Measurements from ENCODE around the gene RRAS. TPM values are rescaled to one million over a fixed set of nuclear protein-coding genes. Genes with fewer than 3 reads are reported as not detected.
"Not testable (repeated sequence)": the region's sequence is repeated elsewhere in the genome, so short reads cannot be mapped to it uniquely, and the experiment has no call there.

RRAS gene
- total RNA-seq, 1 experiment from 2014 or later = 72.7 TPM

DNA sequence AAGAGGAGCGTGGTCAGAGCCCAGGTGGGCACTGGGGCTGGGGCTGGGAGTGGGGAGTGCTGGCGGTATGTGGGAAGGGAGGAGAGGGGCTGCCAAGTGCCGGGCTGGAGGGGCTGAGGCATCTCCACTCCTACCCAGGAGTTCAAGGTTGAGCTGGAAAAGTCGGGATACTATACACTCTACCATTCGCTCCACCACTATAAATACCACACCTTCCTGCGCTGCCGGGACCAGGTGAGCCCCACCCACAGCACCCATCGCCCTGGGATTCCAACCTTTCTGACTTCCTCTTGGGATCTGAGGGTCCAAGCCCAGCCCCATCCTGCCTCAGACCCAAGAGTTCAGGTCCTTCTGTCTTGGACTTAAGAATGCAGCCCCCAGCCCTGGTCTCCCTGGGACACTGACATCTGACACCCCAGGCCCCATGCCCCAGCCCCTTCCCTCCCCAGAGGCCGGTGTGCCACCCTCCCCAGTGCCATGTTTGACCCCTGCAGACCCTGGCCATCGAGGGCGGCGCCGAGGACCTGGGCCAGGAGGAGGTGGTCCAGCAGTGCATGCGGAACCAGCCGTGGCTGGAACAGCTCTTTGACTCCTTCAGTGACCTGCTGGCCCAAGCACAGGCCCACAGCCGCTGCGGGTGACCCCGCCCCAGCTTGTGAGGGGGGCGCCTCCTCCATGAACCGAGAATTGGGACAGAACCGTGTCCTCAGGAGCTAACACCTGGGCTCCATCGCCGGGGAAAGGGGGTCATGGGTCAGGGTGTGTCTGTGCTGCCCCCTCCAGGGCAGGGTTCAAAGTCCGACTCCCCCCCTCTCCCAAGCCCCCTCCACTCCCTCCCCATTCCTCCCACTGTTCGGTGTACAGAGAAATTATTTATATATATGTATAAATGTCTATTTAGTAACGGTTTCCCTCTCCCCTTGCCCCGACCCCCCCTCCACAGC is 14.7 kb downstream of the RRAS start:
- Histone ChIP-seq H3K4me3 (no peak overlapping the region), H3K36me3 (peaks cover 39% of the 10 kb centered on the region), H3K27me3 (no peaks in the 10 kb centered on the region), H3K9me3 (no peaks in the 10 kb centered on the region)
- DNase-seq = no peak

- H3K9me3 ChIP-seq, H3K27me3 ChIP-seq, H3K4me3 ChIP-seq, DNase-seq: not testable (repeated sequence)
- peaks cover 72% of the 10 kb centered on the region for H3K36me3 ChIP-seq
Measured at GRCh38 chr19:49617860-49618259, 22.1 kb downstream of the RRAS start.

- no peak for DNase-seq
- H3K36me3 ChIP-seq = peaks cover 75% of the 10 kb centered on the region
- H3K27me3 ChIP-seq = no peaks in the 10 kb centered on the region
- no peak overlapping the region for H3K4me3 ChIP-seq
- H3K9me3 ChIP-seq = no peaks in the 10 kb centered on the region
Measured at GRCh38 chr19:49616945-49617344, 23.0 kb downstream of the RRAS start.

- Histone ChIP-seq H3K36me3 (peaks cover 72% of the 10 kb centered on the region), H3K9me3 (no peaks in the 10 kb centered on the region), H3K27me3 (no peaks in the 10 kb centered on the region), H3K4me3 (no peak overlapping the region)
- no peak for DNase-seq
Measured at GRCh38 chr19:49616532-49616931, 23.4 kb downstream of the RRAS start.

DNA sequence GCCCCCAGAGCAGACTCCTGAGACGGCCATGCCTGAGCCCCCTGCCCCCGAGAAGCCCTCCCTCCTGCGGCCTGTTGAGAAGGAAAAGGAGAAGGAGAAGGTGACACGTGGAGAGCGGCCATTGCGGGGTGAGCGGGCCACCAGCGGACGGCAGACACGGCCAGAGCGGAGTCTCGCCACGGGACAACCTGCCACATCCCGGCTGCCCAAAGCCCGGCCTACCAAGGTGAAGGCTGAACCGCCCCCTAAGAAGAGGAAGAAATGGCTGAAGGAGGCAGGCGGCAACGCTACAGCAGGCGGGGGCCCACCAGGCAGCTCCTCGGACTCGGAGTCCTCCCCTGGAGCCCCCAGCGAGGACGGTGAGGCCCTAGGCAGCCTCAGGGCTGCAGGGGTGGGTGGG is 24.1 kb downstream of the RRAS start:
- H3K36me3 ChIP-seq = peaks cover 75% of the 10 kb centered on the region
- no peaks in the 10 kb centered on the region for H3K9me3 ChIP-seq
- no peaks in the 10 kb centered on the region for H3K27me3 ChIP-seq
- DNase-seq = no peak
- H3K4me3 ChIP-seq = no peak overlapping the region

- Histone ChIP-seq H3K27me3 (no peaks in the 10 kb centered on the region), H3K4me3 (no peak overlapping the region), H3K36me3 (peaks cover 78% of the 10 kb centered on the region), H3K9me3 (no peaks in the 10 kb centered on the region)
- peak; percentile 49 for DNase-seq
Measured at GRCh38 chr19:49614096-49614833, 25.7 kb downstream of the RRAS start.

DNA sequence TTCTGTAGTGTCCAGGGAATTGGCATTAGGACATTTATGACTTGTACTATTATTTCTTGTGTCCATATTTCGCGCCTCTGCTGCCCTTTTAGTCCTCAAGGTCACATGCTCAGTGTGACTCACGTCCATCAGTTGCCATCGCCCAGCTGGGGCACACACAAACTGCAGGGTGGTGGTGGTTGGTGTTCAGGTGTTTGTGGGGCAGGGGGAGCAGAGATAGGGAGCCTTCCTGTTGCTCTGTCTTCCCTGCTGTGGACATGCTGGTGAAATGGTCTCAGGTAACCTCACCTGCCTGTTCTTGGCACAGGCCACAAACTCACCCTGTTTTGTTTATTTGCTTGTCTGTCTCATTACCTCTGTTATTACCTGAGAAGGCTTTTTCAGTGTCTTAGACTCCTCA is 26.6 kb downstream of the RRAS start:
- H3K9me3 ChIP-seq = no peaks in the 10 kb centered on the region
- peak; percentile 34 for DNase-seq
- H3K27me3 ChIP-seq = no peaks in the 10 kb centered on the region
- H3K4me3 ChIP-seq = no peak overlapping the region
- H3K36me3 ChIP-seq = peaks cover 82% of the 10 kb centered on the region

DNA sequence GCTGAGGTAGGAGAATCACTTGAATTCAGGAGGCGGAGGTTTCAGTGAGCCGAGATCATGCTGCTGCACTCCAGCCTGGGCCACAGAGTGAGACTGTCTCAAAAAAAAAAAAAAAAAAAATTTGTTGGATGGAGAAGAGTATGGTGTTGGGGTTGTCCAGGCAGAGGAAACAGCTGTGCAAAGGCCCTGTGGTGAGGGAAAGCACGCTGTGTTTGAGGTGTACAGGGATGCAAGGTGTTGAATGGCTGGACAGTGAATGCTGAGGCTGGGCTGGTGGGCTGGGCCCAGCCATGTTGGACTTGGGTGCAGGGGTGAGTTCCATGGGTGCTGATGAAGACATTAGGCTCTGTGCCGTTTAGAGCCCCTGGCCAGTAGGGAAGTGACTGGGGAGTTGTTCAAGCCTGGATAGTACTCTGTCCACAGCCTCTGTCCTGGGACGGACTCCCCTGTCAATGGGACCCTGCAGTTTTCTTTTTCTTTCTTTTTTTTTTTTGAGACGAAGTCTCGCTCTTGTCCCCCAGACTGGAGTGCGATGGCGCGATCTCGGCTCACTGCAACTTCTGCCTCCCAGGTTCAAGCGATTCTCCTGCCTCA is 30.3 kb downstream of the RRAS start:
- DNase-seq = no peak
- peaks cover 73% of the 10 kb centered on the region for H3K36me3 ChIP-seq
- H3K9me3 ChIP-seq = no peaks in the 10 kb centered on the region
- H3K4me3 ChIP-seq = no peak overlapping the region
- no peaks in the 10 kb centered on the region for H3K27me3 ChIP-seq

GRCh38 chr19:49605605-49606004 is 34.3 kb downstream of the RRAS start:
- Histone ChIP-seq H3K36me3 (peaks cover 80% of the 10 kb centered on the region), H3K9me3 (no peaks in the 10 kb centered on the region), H3K4me3 (no peak overlapping the region), H3K27me3 (no peaks in the 10 kb centered on the region)
- no peak for DNase-seq

DNA sequence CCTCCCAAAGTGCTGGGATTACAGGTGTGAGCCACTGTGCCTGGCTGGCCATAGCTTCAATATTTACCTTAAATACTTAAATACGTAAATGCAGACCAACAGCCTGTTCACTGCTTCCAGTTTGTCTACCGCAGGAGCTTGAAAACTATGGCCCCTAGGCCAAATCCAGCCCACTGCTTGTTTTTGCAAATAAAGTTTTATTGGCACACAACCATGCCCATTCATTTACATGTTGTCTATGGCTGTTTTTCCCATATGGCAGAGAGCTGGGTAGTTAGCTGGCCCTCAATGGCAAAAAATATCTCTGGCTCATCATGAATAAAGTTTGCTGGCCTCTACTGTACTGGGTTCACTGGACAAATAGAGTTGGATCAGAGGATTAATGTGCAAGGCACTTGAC is 37.1 kb downstream of the RRAS start:
- no peaks in the 10 kb centered on the region for H3K9me3 ChIP-seq
- no peak overlapping the region for H3K4me3 ChIP-seq
- no peaks in the 10 kb centered on the region for H3K27me3 ChIP-seq
- DNase-seq = no peak
- H3K36me3 ChIP-seq = peaks cover 85% of the 10 kb centered on the region

DNA sequence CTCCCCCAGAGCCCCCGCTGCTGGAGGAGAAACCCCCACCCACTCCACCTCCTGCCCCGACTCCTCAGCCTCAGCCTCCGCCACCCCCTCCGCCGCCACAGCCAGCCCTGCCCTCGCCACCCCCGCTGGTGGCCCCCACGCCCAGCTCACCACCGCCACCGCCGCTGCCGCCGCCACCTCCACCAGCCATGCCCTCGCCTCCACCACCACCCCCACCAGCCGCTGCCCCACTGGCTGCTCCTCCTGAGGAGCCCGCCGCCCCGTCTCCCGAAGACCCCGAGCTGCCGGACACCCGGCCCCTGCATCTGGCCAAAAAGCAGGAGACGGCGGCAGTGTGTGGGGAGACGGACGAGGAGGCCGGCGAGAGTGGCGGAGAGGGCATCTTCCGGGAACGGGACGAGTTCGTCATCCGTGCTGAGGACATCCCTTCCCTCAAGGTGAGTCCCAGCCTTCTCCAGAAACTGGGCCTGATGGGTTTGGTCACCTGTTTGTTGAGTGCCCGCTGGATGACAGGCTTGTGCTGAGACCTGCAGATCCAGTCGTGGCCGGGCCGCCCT is 38.4 kb downstream of the RRAS start:
- DNase-seq = no peak
- no peaks in the 10 kb centered on the region for H3K27me3 ChIP-seq
- peaks cover 78% of the 10 kb centered on the region for H3K36me3 ChIP-seq
- no peaks in the 10 kb centered on the region for H3K9me3 ChIP-seq
- no peak overlapping the region for H3K4me3 ChIP-seq

DNA sequence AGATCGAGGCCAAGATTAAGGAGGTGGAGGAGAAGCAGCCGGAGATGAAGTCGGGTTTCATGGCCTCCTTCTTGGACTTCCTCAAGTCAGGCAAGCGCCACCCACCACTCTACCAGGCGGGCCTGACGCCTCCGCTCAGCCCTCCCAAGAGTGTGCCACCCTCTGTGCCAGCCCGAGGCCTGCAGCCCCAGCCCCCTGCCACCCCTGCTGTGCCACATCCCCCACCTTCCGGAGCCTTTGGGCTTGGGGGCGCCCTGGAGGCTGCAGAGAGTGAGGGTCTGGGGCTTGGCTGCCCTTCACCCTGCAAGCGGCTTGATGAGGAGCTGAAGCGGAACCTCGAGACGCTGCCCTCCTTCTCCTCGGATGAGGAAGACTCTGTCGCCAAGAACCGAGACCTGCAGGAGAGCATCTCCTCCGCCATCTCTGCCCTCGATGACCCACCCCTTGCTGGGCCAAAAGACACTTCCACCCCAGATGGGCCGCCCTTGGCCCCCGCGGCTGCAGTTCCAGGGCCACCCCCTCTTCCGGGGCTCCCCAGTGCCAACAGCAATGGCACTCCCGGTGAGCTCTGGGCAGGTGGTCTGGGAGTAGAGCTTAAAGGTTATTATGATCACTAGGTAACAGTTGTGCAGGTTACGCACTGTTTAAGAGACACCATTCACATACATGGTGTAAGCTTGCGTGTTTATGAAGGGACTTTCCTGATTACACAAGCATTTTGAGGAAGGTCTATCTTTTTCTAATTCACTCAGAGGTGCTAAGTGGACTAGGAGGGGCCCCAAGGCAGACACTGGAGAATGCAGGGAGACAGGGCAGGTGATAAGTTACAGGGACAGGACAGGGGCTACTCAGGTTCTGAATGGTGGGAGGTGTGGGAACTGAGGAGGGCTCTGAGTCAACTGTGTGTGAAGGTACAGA is 40.3 kb downstream of the RRAS start:
- H3K4me3 ChIP-seq = no peak overlapping the region
- no peak for DNase-seq
- H3K9me3 ChIP-seq = no peaks in the 10 kb centered on the region
- peaks cover 81% of the 10 kb centered on the region for H3K36me3 ChIP-seq
- H3K27me3 ChIP-seq = no peaks in the 10 kb centered on the region

- H3K27me3 ChIP-seq = no peaks in the 10 kb centered on the region
- no peaks in the 10 kb centered on the region for H3K9me3 ChIP-seq
- DNase-seq = no peak
- no peak overlapping the region for H3K4me3 ChIP-seq
- H3K36me3 ChIP-seq = peaks cover 78% of the 10 kb centered on the region
Measured at GRCh38 chr19:49597703-49597974, 42.3 kb downstream of the RRAS start.

- DNase-seq = no peak
- peaks cover 77% of the 10 kb centered on the region for H3K36me3 ChIP-seq
Measured at GRCh38 chr19:49596954-49597702, 42.8 kb downstream of the RRAS start.

GRCh38 chr19:49596407-49596806 is 43.5 kb downstream of the RRAS start:
- no peak overlapping the region for H3K4me3 ChIP-seq
- peaks cover 73% of the 10 kb centered on the region for H3K36me3 ChIP-seq
- H3K27me3 ChIP-seq = no peaks in the 10 kb centered on the region
- no peak for DNase-seq
- H3K9me3 ChIP-seq = no peaks in the 10 kb centered on the region

More at GRCh38 chr19:49596954-49597702, 42.8 kb downstream of the RRAS start:
- H3K27me3 ChIP-seq = no peaks in the 10 kb centered on the region
- H3K4me3 ChIP-seq = no peak overlapping the region
- no peaks in the 10 kb centered on the region for H3K9me3 ChIP-seq

Measured in MG63 (cell line).